ENCODE measurements around the gene BOLL. TPM values are rescaled to one million over a fixed set of nuclear protein-coding genes. Genes with fewer than 3 reads are reported as not detected.
"Not testable (repeated sequence)": the region's sequence is repeated elsewhere in the genome, so short reads cannot be mapped to it uniquely, and the experiment has no call there.

BOLL gene
- total and polyA plus RNA-seq, 2 donors (not counting 1 experiment from before 2014, with no cell fraction given): not detected

GRCh38 chr2:197711578-197711977 lies 73.5 kb downstream of the BOLL start:
- no peaks in the 10 kb centered on the region for H3K36me3 ChIP-seq (ENCODE audit: control insufficient read depth, insufficient read depth, low read length)
- no peaks in the 10 kb centered on the region for H3K9me3 ChIP-seq (ENCODE audit: control insufficient read depth, insufficient read depth, low read depth, low read length)
- H3K4me3 ChIP-seq (replicated peaks in 1 of 4; ENCODE audit: control extremely low read depth in 1 of 4, insufficient read depth in 1 of 4, low read depth in 3 of 4, low read length in 4 of 4): no peak overlapping the region
- no peak for TF ChIP-seq CTCF (conservative IDR thresholded peaks at IDR 0.05 in 1 of 2, IDR thresholded peaks at IDR 0.05 in 1 of 2; ENCODE audit: low read depth in 1 of 2, low read length in 2 of 2)
- no peak for TF ChIP-seq EZH2 (IDR thresholded peaks at IDR 0.05; ENCODE audit: low read length, missing control alignments)
- H3K4me2 ChIP-seq (ENCODE audit: extremely low read depth, insufficient read depth, low read length): no peak overlapping the region
- peaks cover 22% of the 10 kb centered on the region for H3K79me2 ChIP-seq (ENCODE audit: control insufficient read depth, insufficient read depth, low read length)
- no peak for DNase-seq (ENCODE audit: low read depth in 2 of 2)
- H3K4me1 ChIP-seq (ENCODE audit: control insufficient read depth, extremely low read depth, insufficient read depth, low read length): peaks cover 5% of the 10 kb centered on the region
- H3K27ac ChIP-seq (ENCODE audit: insufficient read depth, low read length): no peak overlapping the region
- no peaks in the 10 kb centered on the region for H4K20me1 ChIP-seq (ENCODE audit: control insufficient read depth, extremely low read depth, insufficient read depth, low read length)
- no peak overlapping the region for H2AFZ ChIP-seq (ENCODE audit: low read length)
- H3K9ac ChIP-seq (ENCODE audit: insufficient read depth, low read length): no peak overlapping the region
- no peaks in the 10 kb centered on the region for H3K27me3 ChIP-seq (ENCODE audit: control insufficient read depth, insufficient read depth, low read length)

GRCh38 chr2:197710424-197711042 lies 74.6 kb downstream of the BOLL start:
- H2AFZ ChIP-seq (ENCODE audit: low read length): no peak overlapping the region
- H3K4me3 ChIP-seq (replicated peaks in 1 of 4; ENCODE audit: control extremely low read depth in 1 of 4, insufficient read depth in 1 of 4, low read depth in 3 of 4, low read length in 4 of 4): no peak overlapping the region
- H3K4me2 ChIP-seq (ENCODE audit: extremely low read depth, insufficient read depth, low read length): no peak overlapping the region
- no peaks in the 10 kb centered on the region for H4K20me1 ChIP-seq (ENCODE audit: control insufficient read depth, extremely low read depth, insufficient read depth, low read length)
- H3K4me1 ChIP-seq (ENCODE audit: control insufficient read depth, extremely low read depth, insufficient read depth, low read length): peaks cover 6% of the 10 kb centered on the region
- H3K27me3 ChIP-seq (ENCODE audit: control insufficient read depth, insufficient read depth, low read length): no peaks in the 10 kb centered on the region
- H3K79me2 ChIP-seq (ENCODE audit: control insufficient read depth, insufficient read depth, low read length): peaks cover 33% of the 10 kb centered on the region
- H3K9me3 ChIP-seq (ENCODE audit: control insufficient read depth, insufficient read depth, low read depth, low read length): no peaks in the 10 kb centered on the region
- DNase-seq (ENCODE audit: low read depth in 2 of 2): no peak
- H3K9ac ChIP-seq (ENCODE audit: insufficient read depth, low read length): no peak overlapping the region
- TF ChIP-seq EZH2 (IDR thresholded peaks at IDR 0.05; ENCODE audit: low read length, missing control alignments) (no peak), CTCF (conservative IDR thresholded peaks at IDR 0.05 in 1 of 2, IDR thresholded peaks at IDR 0.05 in 1 of 2; ENCODE audit: low read depth in 1 of 2, low read length in 2 of 2) (no peak)
- no peaks in the 10 kb centered on the region for H3K36me3 ChIP-seq (ENCODE audit: control insufficient read depth, insufficient read depth, low read length)
- H3K27ac ChIP-seq (ENCODE audit: insufficient read depth, low read length): no peak overlapping the region

DNA sequence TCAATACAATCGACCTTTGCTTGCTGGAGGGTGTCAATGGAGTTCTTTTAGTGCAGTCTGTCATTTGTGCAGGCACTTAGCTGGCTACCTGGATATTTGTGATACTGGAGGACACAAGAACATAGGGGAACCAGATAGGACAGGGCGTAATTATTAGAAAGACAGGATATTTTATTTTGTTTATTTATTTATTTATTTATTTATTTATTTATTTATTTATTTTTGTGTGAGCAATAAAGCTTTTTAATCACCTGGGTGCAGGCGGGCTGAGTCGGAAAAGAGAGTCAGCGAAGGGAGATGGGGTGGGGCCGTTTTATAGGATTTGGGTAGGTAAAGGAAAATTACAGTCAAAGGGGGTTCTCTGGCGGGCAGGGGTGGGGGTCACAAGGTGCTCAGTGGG lies 76.0 kb downstream of the BOLL start:
- H2AFZ ChIP-seq (ENCODE audit: low read length); H4K20me1 ChIP-seq (ENCODE audit: control insufficient read depth, extremely low read depth, insufficient read depth, low read length); H3K4me2 ChIP-seq (ENCODE audit: extremely low read depth, insufficient read depth, low read length); H3K4me1 ChIP-seq (ENCODE audit: control insufficient read depth, extremely low read depth, insufficient read depth, low read length); H3K4me3 ChIP-seq (replicated peaks in 1 of 4; ENCODE audit: control extremely low read depth in 1 of 4, insufficient read depth in 1 of 4, low read depth in 3 of 4, low read length in 4 of 4); H3K36me3 ChIP-seq (ENCODE audit: control insufficient read depth, insufficient read depth, low read length); H3K9ac ChIP-seq (ENCODE audit: insufficient read depth, low read length); H3K27me3 ChIP-seq (ENCODE audit: control insufficient read depth, insufficient read depth, low read length); H3K9me3 ChIP-seq (ENCODE audit: control insufficient read depth, insufficient read depth, low read depth, low read length); DNase-seq (ENCODE audit: low read depth in 2 of 2); H3K27ac ChIP-seq (ENCODE audit: insufficient read depth, low read length): not testable (repeated sequence)
- peaks cover 35% of the 10 kb centered on the region for H3K79me2 ChIP-seq (ENCODE audit: control insufficient read depth, insufficient read depth, low read length)

Data from fibroblast of lung (primary cell).